Sigmoid colon (tissue), 7 donors: ENCODE measurements around the gene CISD3. TPM values are rescaled to one million over a fixed set of nuclear protein-coding genes. Genes with fewer than 3 reads are reported as not detected.
A peak's percentile ranks its signal among the peaks of the same experiment; 100 is the strongest.

Experiments
- DNase-seq: peaks from one replicate; pipeline ENCODE4 v3.0.0-alpha.2; 2019
- H3K27ac ChIP-seq, 4 donors: fragments of 200-600 bp; sonication (generic); one replicate each; pipeline ENCODE4 v1.5.1; 2016 to 2019; ENCODE audit warnings: mild to moderate bottlenecking in 1 of 4
- H3K27me3 ChIP-seq, 3 donors: fragments of 200-600 bp; sonication (generic); one replicate each; pipeline ENCODE4 v1.5.1; 2019; ENCODE audit warnings: mild to moderate bottlenecking in 1 of 3
- H3K36me3 ChIP-seq, 4 donors: fragments of 200-600 bp; sonication (generic); one replicate each; pipeline ENCODE4 v1.5.1; 2016 to 2019
- H3K4me1 ChIP-seq, 4 donors: fragments of 200-600 bp; sonication (generic); one replicate each; pipeline ENCODE4 v1.5.1; 2017 to 2019
- H3K4me3 ChIP-seq, 4 donors: fragments of 200-600 bp; sonication (generic); one replicate each; pipeline ENCODE4 v1.5.1; 2017 to 2019; ENCODE audit warnings: mild to moderate bottlenecking in 2 of 4, moderate library complexity in 1 of 4
- H3K9me3 ChIP-seq, 4 donors: fragments of 200-600 bp in 3 of 4; sonication (generic) in 3 of 4; one replicate each; pipeline versions ENCODE4 v1.5.1 to v1.6.1; 2013 to 2019
- EP300 ChIP-seq, 4 donors: sonication (generic); formaldehyde crosslinking; IDR thresholded peaks; one replicate each; pipeline ENCODE4 v1.6.1; 2017; ENCODE audit warnings: antibody characterized with exemption in 4 of 4
- POLR2A ChIP-seq, 2 donors: fragments of 450-650 bp; IDR thresholded peaks; one replicate each; pipeline ENCODE4 v1.6.1; 2016; ENCODE audit warnings: antibody characterized with exemption in 2 of 2, mild to moderate bottlenecking in 2 of 2, moderate library complexity in 2 of 2
- POLR2AphosphoS5 ChIP-seq, 4 donors: sonication (generic); formaldehyde crosslinking; IDR thresholded peaks; one replicate each; pipeline ENCODE4 v1.6.1; 2017; ENCODE audit warnings: antibody characterized with exemption in 4 of 4
- WGBS, 2 donors: extraction: QIAGEN DNeasy Blood & Tissue Kit; methylation state at CpG; one replicate each; pipeline ENCODE4 v1.1.7; 2013; 5-methylcytosine and 5-hydroxymethylcytosine counted together
- intact Hi-C: fragments of 100-400 bp; cut with DNase I; formaldehyde crosslinking; loops from one replicate; pipeline ENCODE4 v1.15.1; 2023
- polyA plus RNA-seq, 3 donors: library from polyadenylated mRNA; stranded (reverse); fragments of 200-250 nt; gene quantifications; one replicate each; pipeline ENCODE4 v1.2.3, GENCODE V29; 2013
- total RNA-seq, 4 donors: library from RNA; depleted of rRNA; stranded (reverse); fragments of >200 nt; gene quantifications; one replicate each; pipeline ENCODE4 v1.1.0, GENCODE V29; 2016
- TF ChIP-seq, protein P1 (sequence below), 4 experiments: fragments of 450-650 bp in 3 of 4; fragments of 200-600 bp in 1 of 4; IDR thresholded peaks; one replicate each; pipeline ENCODE4 v1.5.1; 2016 to 2019; ENCODE audit warnings: antibody characterized with exemption in 4 of 4, mild to moderate bottlenecking in 3 of 4, moderate library complexity in 2 of 4
- donor health status: healthy with polysubstance abuse.
- donor health status: Bipolar disorder and iron deficiency.
- donor health status: healthy.

The CISD3 gene
- total and polyA plus RNA-seq, 7 donors, result 9.2 to 115 (median 19.3) TPM

DNA sequence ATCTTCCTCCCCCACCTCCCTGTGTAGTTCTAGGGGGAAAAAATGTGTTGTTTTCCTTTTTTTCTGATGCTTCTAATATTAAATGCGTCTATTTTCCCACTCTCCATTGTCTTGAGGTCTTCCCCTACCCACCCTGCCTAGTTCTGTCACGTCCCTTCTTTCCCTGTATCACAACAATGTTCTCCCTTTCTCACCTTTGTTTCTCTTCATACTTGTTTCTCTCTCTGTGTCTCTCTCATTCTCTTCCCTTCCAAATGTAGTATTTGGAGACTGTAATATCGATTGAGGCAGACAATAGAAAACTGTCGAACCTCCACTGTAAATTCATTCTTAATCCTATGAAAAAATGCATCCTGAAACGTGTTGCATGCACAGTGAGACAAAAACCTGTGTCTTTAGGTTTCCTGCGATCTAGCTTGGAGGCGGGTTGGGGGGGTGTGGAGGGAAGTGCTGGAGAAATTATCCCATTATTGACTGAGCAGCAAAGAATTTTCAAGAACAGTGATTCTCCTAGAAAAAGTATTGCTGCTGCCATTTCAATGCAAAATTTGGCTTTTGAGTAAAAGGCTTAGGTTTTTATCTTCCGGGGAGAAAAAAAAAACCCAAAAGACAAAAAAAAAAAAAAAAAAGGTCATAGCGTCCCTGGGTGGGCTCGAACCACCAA, 21.1 kb downstream of the CISD3 start:
- Histone ChIP-seq H3K27ac (peak overlapping the region; percentile 86 to 94 (median 89)), H3K4me3 (peak overlapping the region in 3 of 4 donors; percentile 82 to 92 (median 91)), H3K9me3 (no peaks in the 10 kb centered on the region), H3K36me3 (peaks cover 7 to 16% (median 9%) of the 10 kb centered on the region in 4 donors), H3K4me1 (peaks cover 0 to 68% (median 65%) of the 10 kb centered on the region in 4 donors), H3K27me3 (peaks cover 0 to 26% (median 0%) of the 10 kb centered on the region in 3 donors)
- DNase-seq, result no peak
- intact Hi-C loops, result loop anchor here (2.0 kb wide), 1 partner anchor 20 kb away; the partner anchor contains the start of gene CISD3
- TF ChIP-seq, protein P1, sequence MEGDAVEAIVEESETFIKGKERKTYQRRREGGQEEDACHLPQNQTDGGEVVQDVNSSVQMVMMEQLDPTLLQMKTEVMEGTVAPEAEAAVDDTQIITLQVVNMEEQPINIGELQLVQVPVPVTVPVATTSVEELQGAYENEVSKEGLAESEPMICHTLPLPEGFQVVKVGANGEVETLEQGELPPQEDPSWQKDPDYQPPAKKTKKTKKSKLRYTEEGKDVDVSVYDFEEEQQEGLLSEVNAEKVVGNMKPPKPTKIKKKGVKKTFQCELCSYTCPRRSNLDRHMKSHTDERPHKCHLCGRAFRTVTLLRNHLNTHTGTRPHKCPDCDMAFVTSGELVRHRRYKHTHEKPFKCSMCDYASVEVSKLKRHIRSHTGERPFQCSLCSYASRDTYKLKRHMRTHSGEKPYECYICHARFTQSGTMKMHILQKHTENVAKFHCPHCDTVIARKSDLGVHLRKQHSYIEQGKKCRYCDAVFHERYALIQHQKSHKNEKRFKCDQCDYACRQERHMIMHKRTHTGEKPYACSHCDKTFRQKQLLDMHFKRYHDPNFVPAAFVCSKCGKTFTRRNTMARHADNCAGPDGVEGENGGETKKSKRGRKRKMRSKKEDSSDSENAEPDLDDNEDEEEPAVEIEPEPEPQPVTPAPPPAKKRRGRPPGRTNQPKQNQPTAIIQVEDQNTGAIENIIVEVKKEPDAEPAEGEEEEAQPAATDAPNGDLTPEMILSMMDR (IDR thresholded peaks at IDR 0.05), result no peak
- TF ChIP-seq EP300 (IDR thresholded peaks at IDR 0.05), result no peak
- no peak for TF ChIP-seq POLR2AphosphoS5 (IDR thresholded peaks at IDR 0.05)
- no peak for TF ChIP-seq POLR2A (IDR thresholded peaks at IDR 0.05)
- 1 to 3% methylated on average over 10 of the region's 10 CpGs for WGBS, 2 donors

DNA sequence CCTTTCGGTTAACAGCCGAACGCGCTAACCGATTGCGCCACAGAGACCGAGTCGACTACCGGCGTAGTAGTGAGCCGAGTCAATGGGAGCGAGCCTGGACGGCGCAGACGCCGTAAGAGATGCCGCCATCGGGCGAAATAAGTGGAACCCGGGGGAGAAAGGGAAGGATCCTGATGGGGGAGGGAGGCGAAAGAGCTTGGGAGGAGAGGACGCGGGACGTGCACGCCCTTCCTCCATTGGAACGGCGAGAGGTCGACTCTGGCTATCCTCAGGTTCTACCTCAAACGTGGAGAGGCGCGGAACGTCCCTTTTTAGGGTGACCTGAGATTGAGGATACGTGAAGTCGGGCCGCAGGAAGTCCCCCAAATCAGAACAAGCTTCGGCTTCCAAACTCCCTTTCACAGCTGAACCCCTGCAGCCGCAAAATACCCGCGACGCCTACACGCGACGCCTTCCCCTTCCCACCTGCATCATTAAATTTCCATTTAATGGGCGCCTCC, 21.7 kb downstream of the CISD3 start:
- Histone ChIP-seq H3K36me3 (peaks cover 9 to 22% (median 12%) of the 10 kb centered on the region in 4 donors), H3K4me1 (peaks cover 0 to 62% (median 60%) of the 10 kb centered on the region in 4 donors), H3K9me3 (no peaks in the 10 kb centered on the region), H3K4me3 (peak overlapping the region; percentile 78 to 92 (median 86)), H3K27me3 (peaks cover 0 to 26% (median 0%) of the 10 kb centered on the region in 3 donors), H3K27ac (peak overlapping the region; percentile 86 to 94 (median 89))
- intact Hi-C loops, result loop anchor here (1.0 to 2.0 kb wide), 2 partner anchors 21 to 73 kb away; partner anchors contain the start of genes CISD3 and CWC25
- TF ChIP-seq POLR2A (IDR thresholded peaks at IDR 0.05) (no peak), POLR2AphosphoS5 (IDR thresholded peaks at IDR 0.05) (peak in 1 of 4 donors; percentile 23), EP300 (IDR thresholded peaks at IDR 0.05) (no peak)
- TF ChIP-seq, protein P1 (IDR thresholded peaks at IDR 0.05), result no peak
- peak; percentile 90 for DNase-seq
- WGBS, 2 donors, result 0% methylated on average over 44 of the region's 44 CpGs

DNA sequence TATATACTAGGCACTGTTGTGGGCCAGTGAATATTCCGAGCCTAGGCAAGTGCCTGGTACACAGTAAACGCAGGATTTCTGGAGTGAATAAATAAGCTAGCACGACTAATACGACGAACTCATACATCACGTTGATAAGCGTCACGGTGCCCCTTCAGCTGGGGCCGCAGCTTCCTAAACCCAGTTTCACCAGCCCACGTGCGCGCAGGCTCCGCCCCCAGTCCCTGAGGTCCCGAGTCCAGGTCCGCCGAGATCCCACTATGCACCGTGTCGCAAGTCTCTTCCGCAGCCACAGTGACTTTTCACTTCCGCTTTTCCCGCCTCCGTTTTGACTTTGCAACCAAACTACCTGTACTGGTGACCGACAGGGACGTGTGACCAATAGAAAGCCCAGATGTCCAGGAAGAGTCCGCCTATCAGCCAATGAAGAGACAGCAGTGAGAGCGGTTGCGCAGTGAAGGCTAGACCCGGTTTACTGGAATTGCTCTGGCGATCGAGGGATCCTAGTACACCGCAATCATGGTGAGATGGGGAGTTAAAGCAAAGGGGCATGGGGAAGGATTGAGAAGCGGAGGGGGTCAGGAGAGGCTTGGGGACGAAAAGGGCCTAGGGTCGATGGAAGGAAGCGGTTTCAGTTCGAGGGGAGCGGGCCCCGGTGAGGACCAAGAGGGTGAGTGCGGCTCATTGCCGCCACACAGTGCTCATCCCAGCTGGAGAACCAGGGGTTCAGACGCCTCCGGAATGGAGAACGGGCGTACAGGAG, 22.3 kb downstream of the CISD3 start, which contains the start of gene PSMB3:
Gene PSMB3 (plus strand): TSS at position 434 of the 763 bp plus-strand sequence. CDS start 86 bp downstream, at position 520.
- Histone ChIP-seq H3K4me1 (peaks cover 0 to 56% (median 54%) of the 10 kb centered on the region in 4 donors), H3K27ac (peak within 1 kb of the TSS; percentile 86 to 94 (median 89)), H3K4me3 (peak within 1 kb of the TSS; percentile 78 to 92 (median 86)), H3K27me3 (peaks cover 0 to 23% (median 0%) of the 10 kb centered on the region in 3 donors), H3K36me3 (peaks cover 9 to 28% (median 13%) of the 10 kb centered on the region in 4 donors), H3K9me3 (no peaks in the 10 kb centered on the region)
- peak; percentile 23 to 78 (median 67) for TF ChIP-seq POLR2AphosphoS5 (IDR thresholded peaks at IDR 0.05)
- TF ChIP-seq EP300 (IDR thresholded peaks at IDR 0.05), result no peak
- TF ChIP-seq, protein P1 (IDR thresholded peaks at IDR 0.05), result no peak
- TF ChIP-seq POLR2A (IDR thresholded peaks at IDR 0.05), result peak in 1 of 2 donors; percentile 21
- DNase-seq, result peak; percentile 99
- 0% methylated on average over 44 of the region's 44 CpGs for WGBS, 2 donors
- intact Hi-C loops, result loop anchor here (1.0 kb wide), 1 partner anchor 73 kb away; the partner anchor contains the start of gene CWC25

GRCh38 chr17:38753071-38753506, 22.9 kb downstream of the CISD3 start:
- intact Hi-C loops, result no loop called here
- peaks cover 0 to 53% (median 50%) of the 10 kb centered on the region in 4 donors for H3K4me1 ChIP-seq
- peaks cover 9 to 34% (median 19%) of the 10 kb centered on the region in 4 donors for H3K36me3 ChIP-seq
- TF ChIP-seq, protein P1 (IDR thresholded peaks at IDR 0.05), result no peak
- no peak for TF ChIP-seq POLR2AphosphoS5 (IDR thresholded peaks at IDR 0.05)
- TF ChIP-seq POLR2A (IDR thresholded peaks at IDR 0.05), result no peak
- TF ChIP-seq EP300 (IDR thresholded peaks at IDR 0.05), result no peak
- no peak for DNase-seq
- no peaks in the 10 kb centered on the region for H3K9me3 ChIP-seq
- peaks cover 0 to 17% (median 0%) of the 10 kb centered on the region in 3 donors for H3K27me3 ChIP-seq
- peak overlapping the region; percentile 86 to 94 (median 89) for H3K27ac ChIP-seq
- H3K4me3 ChIP-seq, result peak overlapping the region; percentile 78 to 92 (median 86)
- WGBS, 2 donors, result 4 to 10% methylated on average over 22 of the region's 22 CpGs
